HG03460 (cell line): Measurements from ENCODE around the gene KRT3.
"Not testable (repeated sequence)": the region's sequence is repeated elsewhere in the genome, so short reads cannot be mapped to it uniquely, and the experiment has no call there.

Experiments used
- ATAC-seq: cut with Tn5 transposase; IDR thresholded peaks from one replicate; pipeline ENCODE4 v1.9.1; 2021; ENCODE audit not compliant: unreplicated experiment

The KRT3 gene

GRCh38 chr12:52798671-52799504 lies 3.0 kb upstream of the KRT3 start:
- no peak for ATAC-seq

DNA sequence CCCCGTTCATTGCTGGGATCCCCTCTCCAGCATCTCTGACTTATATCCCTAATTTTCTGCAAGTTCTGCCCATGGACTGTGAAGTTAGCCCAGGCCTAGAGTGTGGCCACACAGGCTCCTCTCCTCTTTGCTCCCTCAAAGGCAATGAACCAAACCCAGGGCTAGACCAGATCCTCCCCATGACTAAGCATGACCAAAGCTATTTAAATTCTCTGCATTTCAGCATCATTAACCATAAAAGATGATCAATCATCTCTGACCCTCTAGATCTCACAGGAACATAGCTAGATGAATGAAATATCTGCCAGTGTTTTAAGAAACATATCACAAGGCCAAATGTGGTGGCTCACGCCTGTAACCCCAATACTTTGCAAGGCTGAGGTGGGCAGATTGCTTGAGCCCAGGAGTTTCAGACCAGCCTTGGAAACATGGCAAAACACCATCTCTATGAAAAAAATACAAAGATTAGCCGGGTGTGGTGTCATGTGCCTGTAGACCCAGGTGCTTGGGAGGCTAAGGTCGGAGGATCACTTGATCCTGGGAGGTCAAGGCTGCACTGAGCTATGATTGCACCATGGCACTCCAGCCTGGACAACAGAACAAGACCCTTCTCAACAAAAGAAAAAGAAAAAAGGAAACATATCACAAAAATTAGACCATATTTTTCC lies 2.2 kb upstream of the KRT3 start:
- ATAC-seq: no peak

DNA sequence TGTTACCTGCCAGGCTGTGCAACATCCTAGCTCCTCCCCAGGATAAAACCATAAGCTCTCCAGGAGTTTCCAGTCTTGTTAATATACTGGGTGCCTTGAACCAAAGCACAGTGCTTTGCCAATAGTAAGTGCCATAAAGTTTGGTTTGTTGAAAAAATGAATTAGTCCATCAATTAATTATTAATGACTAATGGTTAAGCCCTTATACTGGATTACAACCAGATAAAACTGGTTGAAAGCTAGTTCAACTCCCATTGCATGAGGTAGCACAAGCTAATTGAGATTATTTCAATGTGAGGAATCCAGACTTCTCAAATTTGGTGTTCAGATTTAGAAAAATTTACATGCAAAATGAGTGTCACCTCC lies 1.6 kb upstream of the KRT3 start:
- no peak for ATAC-seq

DNA sequence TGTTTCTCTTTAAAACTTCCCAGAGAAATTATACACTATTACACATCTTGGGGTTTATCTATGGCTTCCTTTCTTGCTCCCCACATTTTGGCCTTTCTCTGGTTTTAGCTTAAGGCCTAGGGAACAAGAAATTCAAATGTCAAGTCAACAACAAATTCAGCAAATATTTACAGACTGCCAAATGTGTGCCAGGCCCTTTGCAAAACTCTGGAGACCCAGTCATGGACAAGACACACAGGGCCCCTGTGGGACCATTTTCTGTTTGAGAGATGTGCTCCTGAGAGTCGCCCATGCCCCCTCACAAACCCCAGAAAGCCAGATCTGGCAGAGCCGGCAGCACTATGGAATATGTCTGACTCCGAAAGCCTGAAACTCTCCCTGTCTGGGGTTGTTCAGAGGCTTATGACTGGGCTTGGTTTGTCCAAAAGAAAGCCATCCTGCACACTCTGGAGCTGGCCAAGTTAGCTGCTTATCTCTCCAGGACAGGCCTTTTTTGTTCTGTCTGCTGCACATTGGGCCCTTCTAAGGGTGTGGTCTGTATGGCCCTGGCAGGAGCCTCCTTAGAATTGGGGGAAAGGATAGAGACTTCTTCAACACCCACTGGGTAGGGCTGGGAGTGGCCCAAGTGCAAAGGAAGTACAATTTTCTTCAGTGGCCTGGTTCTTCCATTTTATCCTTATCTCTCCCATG lies 1.1 kb upstream of the KRT3 start:
- no peak for ATAC-seq

DNA sequence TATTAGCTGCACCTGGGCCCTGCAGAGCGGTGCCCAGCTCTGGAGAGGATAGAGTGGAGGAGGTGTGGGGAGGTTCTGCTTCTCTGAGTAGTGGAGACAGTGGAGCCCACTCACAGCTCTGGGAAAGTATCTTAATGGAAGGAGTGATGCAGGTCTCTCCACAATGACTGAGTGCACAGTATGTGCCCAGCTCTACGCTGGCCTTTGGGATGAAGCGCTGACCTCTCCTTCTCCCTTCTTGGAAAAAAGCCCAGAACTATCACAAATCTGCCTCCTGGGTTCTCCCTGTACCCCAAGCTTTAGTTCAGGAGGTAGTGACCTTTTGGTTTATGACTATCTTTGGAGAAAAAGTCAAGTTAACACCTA lies 495 bp upstream of the KRT3 start:
- ATAC-seq: no peak

- ATAC-seq: not testable (repeated sequence)
These were observed 614 bp downstream of the KRT3 start for GRCh38 chr12:52795332-52795674.

- ATAC-seq: no peak
These were observed 1.2 kb downstream of the KRT3 start for GRCh38 chr12:52794479-52795331.

DNA sequence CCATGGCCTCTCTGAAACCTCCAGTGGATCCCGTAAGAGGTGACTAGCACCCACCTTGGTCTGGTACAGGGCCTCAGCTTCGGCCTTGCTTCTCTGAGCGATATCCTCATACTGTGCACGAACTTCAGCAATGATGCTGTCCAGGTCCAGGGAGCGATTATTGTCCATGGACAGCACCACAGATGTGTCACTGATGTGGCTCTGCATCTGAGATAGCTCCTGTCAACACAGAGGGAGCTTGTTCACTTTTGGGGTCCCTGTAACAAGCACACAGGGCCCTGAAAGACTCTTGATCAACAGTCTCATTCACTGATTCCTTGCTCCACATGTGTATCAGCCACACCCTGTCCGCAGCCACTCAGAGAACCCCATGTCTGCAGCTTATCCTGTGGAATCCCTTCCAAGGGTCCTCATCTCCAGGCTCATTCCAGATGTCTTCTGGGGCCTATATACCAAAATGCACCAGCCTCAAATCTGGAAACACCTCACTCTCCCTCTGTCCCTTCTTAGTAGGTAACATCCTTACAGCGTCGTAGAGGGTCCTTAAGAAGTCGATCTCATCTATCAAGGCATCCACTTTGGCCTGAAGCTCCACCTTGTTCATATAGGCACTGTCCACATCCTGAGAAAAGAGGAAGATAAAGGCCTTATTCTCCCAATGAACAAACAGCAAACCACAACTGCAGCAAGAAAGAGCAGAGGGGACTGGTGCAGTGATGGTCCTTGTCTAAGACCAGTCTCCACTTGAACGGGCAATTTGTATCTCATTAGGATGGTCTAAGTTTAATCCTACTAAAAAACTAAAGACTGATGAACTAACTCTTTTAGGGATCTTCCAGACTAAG lies 3.5 kb downstream of the KRT3 start:
- no peak for ATAC-seq

- ATAC-seq: no peak
These were observed 4.4 kb downstream of the KRT3 start for GRCh38 chr12:52791271-52792184.

- ATAC-seq: no peak
These were observed 5.3 kb downstream of the KRT3 start for GRCh38 chr12:52790427-52791270.

DNA sequence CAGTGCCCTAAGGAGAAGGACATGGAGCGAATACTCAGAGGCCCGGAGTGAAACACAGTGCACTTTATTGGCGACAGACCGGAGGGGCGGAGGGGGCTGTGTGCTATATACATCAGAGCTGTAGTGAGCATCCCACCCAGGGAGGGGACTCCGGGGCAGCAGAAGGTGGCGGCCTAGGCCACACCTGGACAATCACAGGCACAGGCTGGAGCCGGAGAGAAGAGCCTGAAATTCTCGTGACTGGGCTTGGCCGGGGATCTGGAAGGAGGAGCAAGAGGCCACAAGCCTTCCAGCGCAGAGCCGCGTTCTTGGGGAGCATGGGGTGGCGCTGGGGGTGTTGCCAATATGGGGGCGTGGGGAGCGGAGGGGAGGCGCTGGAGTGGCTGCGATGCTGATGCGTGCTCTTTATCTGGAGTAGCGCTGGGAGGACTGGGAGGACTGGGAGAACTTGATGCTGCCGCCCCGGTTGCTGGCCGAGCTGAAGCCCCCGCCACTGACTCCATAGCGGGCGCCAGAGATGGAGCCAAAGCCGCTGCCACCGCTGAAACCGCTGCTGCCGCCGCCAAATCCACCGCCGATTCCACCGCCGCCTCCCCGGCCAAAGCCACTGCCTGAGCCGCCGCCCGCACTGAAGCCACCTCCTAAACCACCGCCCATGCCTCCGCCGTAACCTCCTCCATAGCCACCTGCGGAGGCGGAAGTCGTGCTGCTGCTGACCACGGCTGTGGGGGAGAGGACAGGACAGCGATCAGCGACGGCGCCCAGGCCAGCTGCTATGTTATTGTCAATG lies 6.1 kb downstream of the KRT3 start:
- no peak for ATAC-seq

GRCh38 chr12:52788876-52789636 lies 6.9 kb downstream of the KRT3 start:
- no peak for ATAC-seq

GRCh38 chr12:52788192-52788875 lies 7.6 kb downstream of the KRT3 start:
- no peak for ATAC-seq

- ATAC-seq: no peak
These were observed 8.4 kb downstream of the KRT3 start for GRCh38 chr12:52787324-52788191.

GRCh38 chr12:52784909-52785308 lies 11.0 kb downstream of the KRT3 start:
- no peak for ATAC-seq
